ENCODE measurements around the gene CIBAR2. TPM values are rescaled to one million over a fixed set of nuclear protein-coding genes. Genes with fewer than 3 reads are reported as not detected.

Gene CIBAR2
- total RNA-seq, 1 donor from 2014 or later = not detected

GRCh38 chr16:85066346-85066885 lies 45.9 kb downstream of the CIBAR2 start:
- Histone ChIP-seq H3K4me3 (ENCODE audit: low read depth, low read length) (no peak overlapping the region), H3K36me3 (ENCODE audit: control insufficient read depth, insufficient read depth, low read length) (peaks cover 12% of the 10 kb centered on the region), H3K27me3 (ENCODE audit: control insufficient read depth, insufficient read depth, low read length) (no peaks in the 10 kb centered on the region)
- DNase-seq (ENCODE audit: low read depth) (no peak), FAIRE-seq (peak; percentile 64)
- TF ChIP-seq CTCF (IDR thresholded peaks at IDR 0.05; ENCODE audit: insufficient read depth, low read length, severe bottlenecking) = no peak

GRCh38 chr16:85065099-85065498 lies 47.2 kb downstream of the CIBAR2 start:
- FAIRE-seq (no peak), DNase-seq (ENCODE audit: low read depth) (no peak)
- TF ChIP-seq CTCF (IDR thresholded peaks at IDR 0.05; ENCODE audit: insufficient read depth, low read length, severe bottlenecking) = no peak
- H3K4me3 ChIP-seq (ENCODE audit: low read depth, low read length) = no peak overlapping the region
- H3K36me3 ChIP-seq (ENCODE audit: control insufficient read depth, insufficient read depth, low read length) = peaks cover 8% of the 10 kb centered on the region
- no peaks in the 10 kb centered on the region for H3K27me3 ChIP-seq (ENCODE audit: control insufficient read depth, insufficient read depth, low read length)

- TF ChIP-seq CTCF (IDR thresholded peaks at IDR 0.05; ENCODE audit: insufficient read depth, low read length, severe bottlenecking) = no peak
- H3K36me3 ChIP-seq (ENCODE audit: control insufficient read depth, insufficient read depth, low read length) = peaks cover 6% of the 10 kb centered on the region
- H3K4me3 ChIP-seq (ENCODE audit: low read depth, low read length) = no peak overlapping the region
- no peak for FAIRE-seq
- no peaks in the 10 kb centered on the region for H3K27me3 ChIP-seq (ENCODE audit: control insufficient read depth, insufficient read depth, low read length)
- DNase-seq (ENCODE audit: low read depth) = no peak
Measured at GRCh38 chr16:85064186-85064585, 48.1 kb downstream of the CIBAR2 start.

- DNase-seq (ENCODE audit: low read depth) (no peak), FAIRE-seq (no peak)
- Histone ChIP-seq H3K27me3 (ENCODE audit: control insufficient read depth, insufficient read depth, low read length) (no peaks in the 10 kb centered on the region), H3K4me3 (ENCODE audit: low read depth, low read length) (no peak overlapping the region), H3K36me3 (ENCODE audit: control insufficient read depth, insufficient read depth, low read length) (peaks cover 6% of the 10 kb centered on the region)
- TF ChIP-seq CTCF (IDR thresholded peaks at IDR 0.05; ENCODE audit: insufficient read depth, low read length, severe bottlenecking) = no peak
Measured at GRCh38 chr16:85062845-85063244, 49.4 kb downstream of the CIBAR2 start.

- no peak overlapping the region for H3K4me3 ChIP-seq (ENCODE audit: low read depth, low read length)
- H3K27me3 ChIP-seq (ENCODE audit: control insufficient read depth, insufficient read depth, low read length) = no peaks in the 10 kb centered on the region
- TF ChIP-seq CTCF (IDR thresholded peaks at IDR 0.05; ENCODE audit: insufficient read depth, low read length, severe bottlenecking) = no peak
- H3K36me3 ChIP-seq (ENCODE audit: control insufficient read depth, insufficient read depth, low read length) = peaks cover 4% of the 10 kb centered on the region
- DNase-seq (ENCODE audit: low read depth) (no peak), FAIRE-seq (no peak)
Measured at GRCh38 chr16:85062323-85062722, 49.9 kb downstream of the CIBAR2 start.

- no peaks in the 10 kb centered on the region for H3K36me3 ChIP-seq (ENCODE audit: control insufficient read depth, insufficient read depth, low read length)
- H3K27me3 ChIP-seq (ENCODE audit: control insufficient read depth, insufficient read depth, low read length) = no peaks in the 10 kb centered on the region
- no peak for TF ChIP-seq CTCF (IDR thresholded peaks at IDR 0.05; ENCODE audit: insufficient read depth, low read length, severe bottlenecking)
- FAIRE-seq = no peak
- no peak for DNase-seq (ENCODE audit: low read depth)
- no peak overlapping the region for H3K4me3 ChIP-seq (ENCODE audit: low read depth, low read length)
Measured at GRCh38 chr16:85061566-85061965, 50.7 kb downstream of the CIBAR2 start.

All from bronchial epithelial cell (primary cell).